IPS-20b (cell line): ENCODE results near the gene FANK1.
"Not testable (repeated sequence)": the region's sequence is repeated elsewhere in the genome, so short reads cannot be mapped to it uniquely, and the experiment has no call there.

Experiments used
- H3K27ac ChIP-seq: one replicate; pipeline ENCODE4 v1.5.1; 2013; ENCODE audit warnings: low read length
- H3K27me3 ChIP-seq: 2 replicates; pipeline ENCODE4 v1.6.1; 2013; ENCODE audit warnings: mild to moderate bottlenecking, low read length, inconsistent platforms; ENCODE audit not compliant: insufficient read depth
- H3K36me3 ChIP-seq: 2 replicates; pipeline ENCODE4 v1.6.1; 2013; ENCODE audit warnings: low read depth, mild to moderate bottlenecking, inconsistent platforms, low read length, moderate library complexity; ENCODE audit not compliant: insufficient read depth
- H3K4me1 ChIP-seq: 2 replicates; pipeline ENCODE4 v1.6.1; 2013; ENCODE audit warnings: mild to moderate bottlenecking, control low read depth, inconsistent platforms, low read length, moderate library complexity; ENCODE audit not compliant: insufficient read depth
- H3K4me3 ChIP-seq: 2 replicates; pipeline ENCODE4 v1.5.1; 2013; ENCODE audit warnings: mild to moderate bottlenecking, low read length, inconsistent platforms
- H3K9ac ChIP-seq: 2 replicates; pipeline ENCODE4 v1.6.1; 2013; ENCODE audit warnings: low read depth, mild to moderate bottlenecking, inconsistent platforms, low read length, moderate library complexity
- H3K9me3 ChIP-seq: 2 replicates; pipeline ENCODE4 v1.6.1; 2013; ENCODE audit warnings: mild to moderate bottlenecking, low read depth, low read length, inconsistent platforms; ENCODE audit not compliant: insufficient read depth

Gene FANK1

DNA sequence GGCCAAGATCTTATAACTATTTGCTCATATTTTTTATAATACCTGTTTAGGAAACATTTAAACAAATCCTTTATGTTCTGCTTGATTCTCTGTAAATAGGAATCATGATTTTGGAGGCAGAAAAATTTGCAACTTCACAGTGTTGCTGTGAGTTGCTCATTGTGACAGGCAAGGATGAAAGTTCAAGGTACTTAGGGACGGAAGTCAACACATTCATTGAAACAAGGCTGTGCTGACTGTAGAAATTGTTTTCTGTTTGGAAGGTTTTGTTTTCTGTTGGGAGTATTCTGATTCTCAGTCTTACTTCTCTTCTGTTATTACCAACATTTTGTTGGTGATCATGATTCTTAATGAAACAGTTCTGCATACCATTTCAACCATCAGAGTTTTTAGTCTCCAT lies 54.9 kb downstream of the FANK1 start:
- Histone ChIP-seq H3K9ac (no peak overlapping the region), H3K27ac (no peak overlapping the region), H3K36me3 (no peaks in the 10 kb centered on the region), H3K4me3 (no peak overlapping the region), H3K27me3 (no peaks in the 10 kb centered on the region), H3K9me3 (peaks cover 35% of the 10 kb centered on the region), H3K4me1 (no peaks in the 10 kb centered on the region)

GRCh38 chr10:125953778-125954385 lies 57.5 kb downstream of the FANK1 start:
- no peak overlapping the region for H3K4me3 ChIP-seq
- H3K27ac ChIP-seq: no peak overlapping the region
- H3K9me3 ChIP-seq: peaks cover 35% of the 10 kb centered on the region
- H3K4me1 ChIP-seq: no peaks in the 10 kb centered on the region
- H3K9ac ChIP-seq: no peak overlapping the region
- no peaks in the 10 kb centered on the region for H3K27me3 ChIP-seq
- no peaks in the 10 kb centered on the region for H3K36me3 ChIP-seq

- Histone ChIP-seq H3K27ac (no peak overlapping the region), H3K9ac (no peak overlapping the region), H3K4me1 (0 out of 2 replicates have a peak, but pooled peaks cover 3% of the 10 kb centered on the region), H3K36me3 (no peaks in the 10 kb centered on the region), H3K4me3 (no peak overlapping the region), H3K9me3 (peaks cover 35% of the 10 kb centered on the region), H3K27me3 (no peaks in the 10 kb centered on the region)
Measured at GRCh38 chr10:125955766-125956165, 59.4 kb downstream of the FANK1 start.

- no peaks in the 10 kb centered on the region for H3K9me3 ChIP-seq
- H3K27ac ChIP-seq: no peak overlapping the region
- no peak overlapping the region for H3K4me3 ChIP-seq
Measured at GRCh38 chr10:125961743-125962142, 65.4 kb downstream of the FANK1 start.

DNA sequence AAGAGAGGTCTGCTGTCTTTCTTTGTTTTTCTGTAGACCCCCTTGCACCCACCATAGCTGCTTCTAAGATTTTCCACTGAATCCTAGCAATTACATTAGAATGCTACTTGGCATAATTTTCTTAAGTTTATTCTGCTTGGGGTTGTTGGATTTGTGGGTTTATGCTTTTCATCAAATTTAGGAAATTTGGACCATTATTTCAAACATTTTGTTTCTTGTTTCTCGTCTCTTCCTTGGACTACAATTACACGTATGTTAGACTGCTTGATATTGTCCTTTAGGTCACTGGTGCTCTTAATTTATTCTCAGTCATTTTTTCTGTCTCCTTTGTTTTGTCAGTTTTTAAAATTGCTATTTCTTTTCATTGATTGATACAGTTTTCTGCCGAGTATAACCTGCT lies 65.8 kb downstream of the FANK1 start:
- no peaks in the 10 kb centered on the region for H3K36me3 ChIP-seq
- no peaks in the 10 kb centered on the region for H3K27me3 ChIP-seq
- H3K9ac ChIP-seq: no peak overlapping the region
- no peak overlapping the region for H3K27ac ChIP-seq
- 0 out of 2 replicates have a peak, but pooled peaks cover 3% of the 10 kb centered on the region for H3K4me1 ChIP-seq
- H3K9me3 ChIP-seq: no peaks in the 10 kb centered on the region
- H3K4me3 ChIP-seq: no peak overlapping the region

More at GRCh38 chr10:125961743-125962142, 65.4 kb downstream of the FANK1 start:
- no peaks in the 10 kb centered on the region for H3K27me3 ChIP-seq
- no peaks in the 10 kb centered on the region for H3K36me3 ChIP-seq
- H3K9ac ChIP-seq: no peak overlapping the region
- 0 out of 2 replicates have a peak, but pooled peaks cover 3% of the 10 kb centered on the region for H3K4me1 ChIP-seq

DNA sequence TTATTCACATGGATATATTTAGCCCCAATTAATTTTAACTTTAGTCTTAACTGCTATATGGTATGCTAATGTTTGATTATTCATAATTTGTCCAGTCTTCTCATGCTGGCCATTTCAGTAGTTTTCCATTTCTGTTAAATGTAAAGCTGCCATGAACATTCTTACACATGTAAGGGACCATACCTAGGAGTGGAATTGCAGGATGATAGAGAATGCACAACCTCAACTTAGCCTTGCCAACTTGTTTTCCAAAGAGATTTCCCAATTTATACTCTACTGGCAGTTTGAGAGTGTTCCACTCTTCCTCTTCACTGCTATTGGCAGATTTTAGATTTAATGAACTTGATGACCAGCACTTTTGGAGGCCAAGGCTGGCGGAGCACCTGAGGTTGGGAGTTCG lies 68.2 kb downstream of the FANK1 start:
- H3K27ac ChIP-seq: no peak overlapping the region
- H3K9ac ChIP-seq: no peak overlapping the region
- H3K4me1 ChIP-seq: 0 out of 2 replicates have a peak, but pooled peaks cover 3% of the 10 kb centered on the region

DNA sequence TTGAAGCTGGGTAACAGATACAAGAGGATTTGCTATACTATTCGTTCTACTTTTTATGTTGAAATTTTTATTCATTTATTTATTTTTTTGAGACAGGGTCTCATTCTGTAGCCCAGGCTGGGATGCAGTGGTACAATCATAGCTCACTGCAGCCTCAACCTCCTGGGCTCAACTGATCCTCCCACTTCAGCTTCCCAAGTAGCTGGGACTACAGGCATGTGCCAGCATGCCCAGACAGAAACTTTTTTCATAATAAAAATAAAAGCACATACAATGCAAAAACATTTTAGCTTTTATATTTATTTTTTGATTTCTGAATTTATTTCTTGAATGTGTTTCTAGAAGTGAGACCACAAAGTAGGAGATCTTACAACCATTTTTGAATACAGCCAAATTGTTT lies 71.2 kb downstream of the FANK1 start:
- Histone ChIP-seq H3K27me3 (no peaks in the 10 kb centered on the region), H3K27ac (no peak overlapping the region), H3K9me3 (peaks cover 3% of the 10 kb centered on the region; the same call in 1 of the 2 replicates), H3K9ac (no peak overlapping the region), H3K4me3 (no peak overlapping the region), H3K4me1 (no peaks in the 10 kb centered on the region), H3K36me3 (no peaks in the 10 kb centered on the region)

More for the DNA sequence above, 68.2 kb downstream of the FANK1 start:
- no peaks in the 10 kb centered on the region for H3K9me3 ChIP-seq
- H3K27me3 ChIP-seq: no peaks in the 10 kb centered on the region
- H3K36me3 ChIP-seq: no peaks in the 10 kb centered on the region
- H3K4me3 ChIP-seq: no peak overlapping the region

DNA sequence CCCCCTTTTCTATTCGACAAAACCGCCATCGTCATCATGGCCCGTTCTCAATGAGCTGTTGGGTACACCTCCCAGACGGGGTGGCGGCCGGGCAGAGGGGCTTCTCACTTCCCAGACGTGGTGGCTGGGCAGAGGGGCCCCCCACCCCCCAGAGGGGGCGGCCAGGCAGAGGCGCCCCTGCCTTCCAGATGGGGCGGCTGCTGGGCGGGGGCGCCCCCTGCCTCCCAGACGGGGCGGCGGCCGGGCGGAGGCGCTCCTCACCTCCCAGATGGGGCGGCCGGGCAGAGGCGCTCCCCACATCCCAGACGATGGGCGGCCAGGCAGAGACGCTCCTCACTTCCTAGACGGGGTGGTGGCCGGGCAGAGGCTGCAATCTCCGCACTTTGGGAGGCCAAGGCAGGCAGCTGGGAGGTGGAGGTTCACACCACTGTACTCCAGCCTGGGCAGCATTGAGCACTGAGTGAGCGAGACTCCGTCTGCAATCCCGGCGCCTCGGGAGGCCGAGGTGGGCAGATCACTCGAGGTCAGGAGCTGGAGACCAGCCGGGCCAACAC lies 73.8 kb downstream of the FANK1 start:
- not testable (repeated sequence) for H3K27ac ChIP-seq, H3K9ac ChIP-seq, H3K27me3 ChIP-seq, H3K36me3 ChIP-seq, H3K4me3 ChIP-seq, H3K9me3 ChIP-seq, H3K4me1 ChIP-seq

- Histone ChIP-seq H3K27me3 (no peaks in the 10 kb centered on the region), H3K36me3 (no peaks in the 10 kb centered on the region), H3K27ac (no peak overlapping the region), H3K9ac (no peak overlapping the region), H3K4me1 (peaks cover 2% of the 10 kb centered on the region; the same call in 1 of the 2 replicates), H3K9me3 (no peaks in the 10 kb centered on the region), H3K4me3 (no peak overlapping the region)
Measured at GRCh38 chr10:125976960-125977605, 80.7 kb downstream of the FANK1 start.

- Histone ChIP-seq H3K27me3 (no peaks in the 10 kb centered on the region), H3K4me1 (peaks cover 13% of the 10 kb centered on the region; the same call in 1 of the 2 replicates), H3K9ac (no peak overlapping the region), H3K27ac (no peak overlapping the region), H3K4me3 (no peak overlapping the region), H3K36me3 (no peaks in the 10 kb centered on the region), H3K9me3 (no peaks in the 10 kb centered on the region)
Measured at GRCh38 chr10:125979976-125980375, 83.6 kb downstream of the FANK1 start.

DNA sequence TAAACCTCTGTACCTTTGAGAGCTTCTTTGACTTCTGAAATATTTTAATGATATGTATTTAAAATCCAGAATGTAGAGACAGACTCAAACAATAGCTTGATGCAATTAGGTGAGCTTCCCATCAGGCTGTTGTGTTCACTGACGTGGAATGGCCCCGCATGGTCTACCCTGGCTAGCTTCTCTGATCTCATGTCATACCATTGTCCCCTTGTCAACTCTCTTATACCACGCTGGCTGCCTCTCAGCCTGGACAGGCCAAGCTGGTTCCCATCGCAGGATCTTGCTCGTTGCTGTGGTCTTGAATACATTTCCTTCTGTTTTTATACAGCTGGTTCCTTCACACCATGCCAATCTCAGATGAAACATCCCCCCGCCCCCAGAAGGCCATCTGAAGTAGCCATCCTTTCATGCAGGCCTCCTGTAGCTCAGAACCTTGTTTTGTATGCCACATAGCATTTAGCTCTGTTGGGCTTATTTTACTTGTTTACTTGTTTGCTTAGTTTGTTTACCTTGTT lies 84.2 kb downstream of the FANK1 start:
- Histone ChIP-seq H3K27me3 (no peaks in the 10 kb centered on the region), H3K4me1 (peaks cover 13% of the 10 kb centered on the region; the same call in 1 of the 2 replicates), H3K36me3 (no peaks in the 10 kb centered on the region), H3K4me3 (no peak overlapping the region), H3K9ac (no peak overlapping the region), H3K27ac (no peak overlapping the region), H3K9me3 (no peaks in the 10 kb centered on the region)
